ENCODE data around the gene MEGF6. TPM values are rescaled to one million over a fixed set of nuclear protein-coding genes. Genes with fewer than 3 reads are reported as not detected.

MEGF6 gene
- total RNA-seq, 1 donor = 102 TPM

GRCh38 chr1:3456964-3457909 is 154.1 kb downstream of the MEGF6 start:
- H3K4me3 ChIP-seq (ENCODE audit: low read depth, low read length) = no peak overlapping the region
- TF ChIP-seq CTCF (IDR thresholded peaks at IDR 0.05; ENCODE audit: insufficient read depth, low read length) = no peak
- DNase-seq (ENCODE audit: low read depth) = no peak

- H3K4me3 ChIP-seq (ENCODE audit: low read depth, low read length) = no peak overlapping the region
- no peak for DNase-seq (ENCODE audit: low read depth)
- TF ChIP-seq CTCF (IDR thresholded peaks at IDR 0.05; ENCODE audit: insufficient read depth, low read length) = no peak
These were observed 154.8 kb downstream of the MEGF6 start for GRCh38 chr1:3456449-3456963.

GRCh38 chr1:3455670-3456448 is 155.4 kb downstream of the MEGF6 start:
- no peak for TF ChIP-seq CTCF (IDR thresholded peaks at IDR 0.05; ENCODE audit: insufficient read depth, low read length)
- H3K4me3 ChIP-seq (ENCODE audit: low read depth, low read length) = no peak overlapping the region
- no peak for DNase-seq (ENCODE audit: low read depth)

- no peak for DNase-seq (ENCODE audit: low read depth)
- no peak for TF ChIP-seq CTCF (IDR thresholded peaks at IDR 0.05; ENCODE audit: insufficient read depth, low read length)
- H3K4me3 ChIP-seq (ENCODE audit: low read depth, low read length) = no peak overlapping the region
These were observed 156.3 kb downstream of the MEGF6 start for GRCh38 chr1:3454811-3455618.

GRCh38 chr1:3453891-3454810 is 157.2 kb downstream of the MEGF6 start, which contains the start of gene ARHGEF16:
ARHGEF16 (plus strand) TSS chr1:3454665; CDS start chr1:3463085, 8,420 bp downstream.
- no peak within 1 kb of the TSS for H3K4me3 ChIP-seq (ENCODE audit: low read depth, low read length)
- peak; percentile 36 for TF ChIP-seq CTCF (IDR thresholded peaks at IDR 0.05; ENCODE audit: insufficient read depth, low read length)
- peak; percentile 11 for DNase-seq (ENCODE audit: low read depth)
